Left ventricle myocardium inferior (tissue), 1 donor: ENCODE results near the gene ADK. TPM values are rescaled to one million over a fixed set of nuclear protein-coding genes. Genes with fewer than 3 reads are reported as not detected.
A peak's percentile ranks its signal among the peaks of the same experiment; 100 is the strongest.

Experiments used
- DNase-seq: peaks from one replicate; pipeline ENCODE4 v3.0.0-alpha.2; 2020
- H3K27ac ChIP-seq: fragments of 200-600 bp; replicated peaks from 2 replicates; pipeline ENCODE4 v1.8.0; 2021
- H3K27me3 ChIP-seq: fragments of 200-600 bp; 2 replicates; pipeline ENCODE4 v1.8.0; 2021; ENCODE audit warnings: low read depth
- H3K36me3 ChIP-seq: fragments of 200-600 bp; 2 replicates; pipeline ENCODE4 v1.8.0; 2021
- H3K4me1 ChIP-seq: fragments of 200-600 bp; 2 replicates; pipeline ENCODE4 v1.8.0; 2021
- H3K4me3 ChIP-seq: fragments of 200-600 bp; 2 replicates; pipeline ENCODE4 v1.8.0; 2021; ENCODE audit warnings: mild to moderate bottlenecking, moderate library complexity
- H3K9me3 ChIP-seq: fragments of 200-600 bp; replicated peaks from 2 replicates; pipeline ENCODE4 v1.8.0; 2021
- intact Hi-C: fragments of 100-400 bp; cut with micrococcal nuclease; formaldehyde crosslinking; loops from one replicate; pipeline ENCODE4 v1.11.0; 2022
- total RNA-seq: library from RNA; stranded (reverse); fragmentation: NEBNext Ultra II Directional; extraction: Animal tissue kit (Norgen Biotek cat#: 25700); gene quantifications from one replicate; pipeline ENCODE4 v1.2.1, GENCODE V29; 2021
- TF ChIP-seq, protein P1 (sequence below): fragments of 200-600 bp; IDR thresholded peaks from 2 replicates; pipeline ENCODE4 v1.8.0; 2021; ENCODE audit warnings: antibody characterized with exemption, mild to moderate bottlenecking, borderline replicate concordance
- donor health status: DM: no; HTN: yes; CAD: no; lungs with severe emphysema.

ADK gene
- total RNA-seq, 1 donor from 2014 or later = 41.3 TPM

DNA sequence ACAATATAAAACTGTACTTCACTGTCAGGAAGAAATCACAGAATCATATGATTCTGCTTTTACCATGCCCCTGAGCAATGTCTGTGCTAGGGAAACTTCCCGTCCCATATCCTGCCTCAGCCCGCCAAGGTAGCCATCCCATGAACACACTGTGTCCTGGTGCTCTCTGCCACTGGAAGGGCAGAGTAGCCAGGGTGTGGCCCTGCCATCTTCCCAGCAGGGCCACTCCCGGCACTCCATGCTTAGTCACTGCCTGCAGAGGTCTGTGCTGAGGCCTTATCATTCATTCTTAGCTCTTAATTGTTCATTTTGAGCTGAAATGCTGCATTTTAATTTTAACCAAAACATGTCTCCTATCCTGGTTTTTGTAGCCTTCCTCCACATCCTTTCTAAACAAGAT, 32.2 kb upstream of the ADK start:
- no peak for DNase-seq
- Histone ChIP-seq H3K27me3 (no peaks in the 10 kb centered on the region), H3K36me3 (peaks cover 91% of the 10 kb centered on the region), H3K27ac (peak overlapping the region; percentile 34), H3K4me1 (peaks cover 42% of the 10 kb centered on the region), H3K4me3 (no peak overlapping the region), H3K9me3 (no peaks in the 10 kb centered on the region)
- intact Hi-C loops = no loop called here
- TF ChIP-seq, protein P1, sequence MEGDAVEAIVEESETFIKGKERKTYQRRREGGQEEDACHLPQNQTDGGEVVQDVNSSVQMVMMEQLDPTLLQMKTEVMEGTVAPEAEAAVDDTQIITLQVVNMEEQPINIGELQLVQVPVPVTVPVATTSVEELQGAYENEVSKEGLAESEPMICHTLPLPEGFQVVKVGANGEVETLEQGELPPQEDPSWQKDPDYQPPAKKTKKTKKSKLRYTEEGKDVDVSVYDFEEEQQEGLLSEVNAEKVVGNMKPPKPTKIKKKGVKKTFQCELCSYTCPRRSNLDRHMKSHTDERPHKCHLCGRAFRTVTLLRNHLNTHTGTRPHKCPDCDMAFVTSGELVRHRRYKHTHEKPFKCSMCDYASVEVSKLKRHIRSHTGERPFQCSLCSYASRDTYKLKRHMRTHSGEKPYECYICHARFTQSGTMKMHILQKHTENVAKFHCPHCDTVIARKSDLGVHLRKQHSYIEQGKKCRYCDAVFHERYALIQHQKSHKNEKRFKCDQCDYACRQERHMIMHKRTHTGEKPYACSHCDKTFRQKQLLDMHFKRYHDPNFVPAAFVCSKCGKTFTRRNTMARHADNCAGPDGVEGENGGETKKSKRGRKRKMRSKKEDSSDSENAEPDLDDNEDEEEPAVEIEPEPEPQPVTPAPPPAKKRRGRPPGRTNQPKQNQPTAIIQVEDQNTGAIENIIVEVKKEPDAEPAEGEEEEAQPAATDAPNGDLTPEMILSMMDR = no peak

DNA sequence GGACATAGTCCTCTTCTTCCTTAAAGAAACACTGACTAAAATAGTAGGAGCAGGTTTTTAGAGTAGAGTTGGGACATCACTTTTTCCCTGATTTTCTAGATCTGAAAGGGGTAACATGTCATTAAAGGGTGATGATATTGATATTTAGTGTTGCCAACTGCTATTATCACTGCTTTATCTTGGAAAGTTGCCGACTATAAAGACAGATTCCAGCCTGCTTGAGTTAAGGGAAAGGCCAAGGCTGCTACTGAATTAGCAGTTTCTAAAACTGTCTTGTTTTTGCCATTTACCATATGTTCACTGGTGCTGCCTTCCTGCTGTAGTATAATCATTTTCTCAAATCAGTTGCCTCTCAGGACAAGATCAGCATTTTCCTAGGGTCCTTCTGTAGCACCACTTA, 30.1 kb upstream of the ADK start:
- intact Hi-C loops = no loop called here
- DNase-seq = no peak
- Histone ChIP-seq H3K4me3 (no peak overlapping the region), H3K4me1 (peaks cover 35% of the 10 kb centered on the region), H3K27ac (peak overlapping the region; percentile 8), H3K36me3 (peaks cover 90% of the 10 kb centered on the region), H3K27me3 (no peaks in the 10 kb centered on the region), H3K9me3 (no peaks in the 10 kb centered on the region)
- TF ChIP-seq, protein P1 = no peak

DNA sequence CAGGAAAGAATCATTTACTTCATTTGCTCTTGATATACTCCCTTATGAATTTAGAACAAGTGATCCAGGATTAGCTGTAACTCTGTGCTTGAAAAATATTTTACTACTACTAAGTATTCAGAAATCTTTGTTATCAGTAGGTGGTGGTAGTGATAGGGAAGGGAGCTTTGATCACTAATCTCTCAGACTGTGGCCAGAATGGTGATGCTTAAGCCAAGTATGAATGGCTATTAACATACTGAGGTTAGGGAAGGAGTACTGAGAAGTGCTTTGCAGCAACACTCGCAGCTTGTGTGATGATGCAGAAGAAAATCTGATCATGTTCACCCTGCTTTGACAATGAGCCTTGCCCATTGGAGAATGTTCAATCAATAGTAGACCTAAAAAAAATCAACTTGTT, 29.7 kb upstream of the ADK start:
- H3K9me3 ChIP-seq = no peaks in the 10 kb centered on the region

DNA sequence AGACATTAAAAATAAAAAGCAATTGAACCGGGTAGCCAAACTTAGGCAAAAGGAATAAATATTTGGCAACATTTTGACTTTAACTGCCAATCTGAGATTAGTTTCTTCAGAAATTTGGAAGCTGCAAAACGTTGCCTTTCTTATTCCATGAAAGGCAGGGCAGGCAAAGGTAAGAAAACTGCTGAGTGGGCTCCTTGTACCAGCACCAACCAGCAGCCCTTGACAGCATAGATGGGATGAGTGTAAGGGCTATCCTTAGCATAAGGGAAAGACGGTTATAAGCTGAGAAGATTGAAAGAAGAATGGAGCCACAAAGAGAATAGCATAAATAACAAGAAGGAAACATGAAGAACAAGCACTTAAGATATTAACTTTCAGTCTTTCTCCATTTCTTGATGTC, 29.0 kb upstream of the ADK start:
- Histone ChIP-seq H3K36me3 (peaks cover 89% of the 10 kb centered on the region), H3K27me3 (no peaks in the 10 kb centered on the region), H3K4me3 (no peak overlapping the region), H3K27ac (no peak overlapping the region), H3K4me1 (peaks cover 35% of the 10 kb centered on the region), H3K9me3 (no peaks in the 10 kb centered on the region)
- TF ChIP-seq, protein P1 = no peak
- no peak for DNase-seq
- intact Hi-C loops = no loop called here

More for the DNA sequence above, 29.7 kb upstream of the ADK start:
- Histone ChIP-seq H3K27ac (peak overlapping the region; percentile 8), H3K4me3 (no peak overlapping the region), H3K27me3 (no peaks in the 10 kb centered on the region), H3K4me1 (peaks cover 35% of the 10 kb centered on the region), H3K36me3 (peaks cover 90% of the 10 kb centered on the region)
- no peak for DNase-seq
- intact Hi-C loops = no loop called here
- TF ChIP-seq, protein P1 = no peak

DNA sequence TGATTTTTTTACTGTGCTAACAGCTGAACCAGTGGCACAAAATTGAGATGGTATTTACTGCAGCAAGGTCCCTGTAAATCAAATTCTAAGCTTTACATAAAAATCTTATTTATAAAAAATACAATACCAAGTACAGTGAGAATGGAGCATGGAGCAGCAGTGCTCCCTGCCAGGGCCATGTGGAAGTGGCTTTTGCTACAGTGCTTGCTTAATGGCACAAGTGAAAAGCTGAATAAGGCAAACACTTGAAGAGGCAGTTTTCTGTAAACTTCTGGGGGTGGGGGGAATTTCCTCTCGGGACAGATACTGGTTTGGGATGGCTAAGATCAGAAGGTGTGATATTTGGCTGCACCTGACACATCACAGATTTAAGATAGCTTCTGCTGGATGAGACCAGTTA, 27.9 kb upstream of the ADK start:
- TF ChIP-seq, protein P1 = no peak
- Histone ChIP-seq H3K27me3 (no peaks in the 10 kb centered on the region), H3K4me3 (no peak overlapping the region), H3K9me3 (no peaks in the 10 kb centered on the region), H3K36me3 (peaks cover 89% of the 10 kb centered on the region), H3K27ac (no peak overlapping the region), H3K4me1 (peaks cover 31% of the 10 kb centered on the region)
- DNase-seq = no peak
- intact Hi-C loops = no loop called here
